ENCODE data around the gene CTXND2.
A peak's percentile ranks its signal among the peaks of the same experiment; 100 is the strongest.
"Not testable (repeated sequence)": the region's sequence is repeated elsewhere in the genome, so short reads cannot be mapped to it uniquely, and the experiment has no call there.

CTXND2 gene

GRCh38 chr1:150873521-150873920 is 13.4 kb upstream of the CTXND2 start:
- Histone ChIP-seq H3K27ac (replicated peaks) (no peak overlapping the region), H3K4me3 (replicated peaks; ENCODE audit: insufficient read depth, low read length) (no peak overlapping the region), H3K27me3 (ENCODE audit: insufficient read depth, poor library complexity, severe bottlenecking) (no peaks in the 10 kb centered on the region)
- no peak for TF ChIP-seq SPI1 (IDR thresholded peaks at IDR 0.05; ENCODE audit: borderline replicate concordance, low read depth)
- DNase-seq (ENCODE audit: low read depth in 1 of 2, low spot score in 1 of 2): no peak

- H3K27me3 ChIP-seq (ENCODE audit: insufficient read depth, poor library complexity, severe bottlenecking): no peaks in the 10 kb centered on the region
- TF ChIP-seq POLR2AphosphoS5 (IDR thresholded peaks at IDR 0.05; ENCODE audit: low read depth): no peak
- no peak for TF ChIP-seq CTCF (IDR thresholded peaks at IDR 0.05; ENCODE audit: insufficient read depth, low read length)
- no peak for TF ChIP-seq GABPA (IDR thresholded peaks at IDR 0.05; ENCODE audit: low read depth)
- TF ChIP-seq REST (IDR thresholded peaks at IDR 0.05; ENCODE audit: insufficient replicate concordance, low read depth): no peak
- DNase-seq (ENCODE audit: low read depth in 1 of 2, low spot score in 1 of 2): no peak
- peak overlapping the region; percentile 89 for H3K4me3 ChIP-seq (replicated peaks; ENCODE audit: insufficient read depth, low read length)
- peak overlapping the region; percentile 83 for H3K27ac ChIP-seq (replicated peaks)
Observed at GRCh38 chr1:150874455-150875196, 12.3 kb upstream of the CTXND2 start.

GRCh38 chr1:150875197-150876118 is 11.5 kb upstream of the CTXND2 start:
- Histone ChIP-seq H3K27ac (replicated peaks) (peak overlapping the region; percentile 83), H3K27me3 (ENCODE audit: insufficient read depth, poor library complexity, severe bottlenecking) (no peaks in the 10 kb centered on the region), H3K4me3 (replicated peaks; ENCODE audit: insufficient read depth, low read length) (peak overlapping the region; percentile 89)
- TF ChIP-seq REST (IDR thresholded peaks at IDR 0.05; ENCODE audit: insufficient replicate concordance, low read depth) (no peak), POLR2AphosphoS5 (IDR thresholded peaks at IDR 0.05; ENCODE audit: low read depth) (no peak), CTCF (IDR thresholded peaks at IDR 0.05; ENCODE audit: insufficient read depth, low read length) (no peak), SPI1 (IDR thresholded peaks at IDR 0.05; ENCODE audit: borderline replicate concordance, low read depth) (no peak)
- DNase-seq (ENCODE audit: low read depth in 1 of 2, low spot score in 1 of 2): peak in 1 of 2 experiments; percentile 12

- Histone ChIP-seq H3K27ac (replicated peaks) (peak overlapping the region; percentile 83), H3K27me3 (ENCODE audit: insufficient read depth, poor library complexity, severe bottlenecking) (no peaks in the 10 kb centered on the region), H3K4me3 (replicated peaks; ENCODE audit: insufficient read depth, low read length) (peak overlapping the region; percentile 89)
- TF ChIP-seq POLR2AphosphoS5 (IDR thresholded peaks at IDR 0.05; ENCODE audit: low read depth): no peak
- TF ChIP-seq CTCF (IDR thresholded peaks at IDR 0.05; ENCODE audit: insufficient read depth, low read length): no peak
- no peak for TF ChIP-seq GABPA (IDR thresholded peaks at IDR 0.05; ENCODE audit: low read depth)
- TF ChIP-seq SPI1 (IDR thresholded peaks at IDR 0.05; ENCODE audit: borderline replicate concordance, low read depth): no peak
- TF ChIP-seq REST (IDR thresholded peaks at IDR 0.05; ENCODE audit: insufficient replicate concordance, low read depth): no peak
- DNase-seq (ENCODE audit: low read depth in 1 of 2, low spot score in 1 of 2): peak in 1 of 2 experiments; percentile 57
Observed at GRCh38 chr1:150876119-150876454, 10.8 kb upstream of the CTXND2 start.

GRCh38 chr1:150878931-150879330 is 8.0 kb upstream of the CTXND2 start:
- DNase-seq (ENCODE audit: low read depth in 1 of 2, low spot score in 1 of 2); H3K27ac ChIP-seq (replicated peaks); H3K27me3 ChIP-seq (ENCODE audit: insufficient read depth, poor library complexity, severe bottlenecking); H3K4me3 ChIP-seq (replicated peaks; ENCODE audit: insufficient read depth, low read length): not testable (repeated sequence)
